M059J (cell line): ENCODE measurements around the gene PF4V1. TPM values are rescaled to one million over a fixed set of nuclear protein-coding genes. Genes with fewer than 3 reads are reported as not detected.

Experiments used
- total RNA-seq: library from RNA; depleted of rRNA; stranded (reverse); fragments of >200 nt; shearing (Covaris generic); gene quantifications from 2 replicates; pipeline ENCODE4 v1.2.3, GENCODE V29; 2014; rRNA removed

The PF4V1 gene
- total RNA-seq, 1 experiment from 2014 or later: not detected

Other genes with a start within 250 kb of the PF4V1 start
- gene RASSF6, start 232.9 kb upstream of the PF4V1 start, total RNA-seq: 0.02 TPM in 1 of 2 replicates, not detected in the other
- 33.1 and 33.9 TPM in 2 replicates for gene CXCL8, start 112.7 kb upstream of the PF4V1 start, total RNA-seq
- gene CXCL6, start 16.6 kb upstream of the PF4V1 start, total RNA-seq: 0.15 TPM in 2 replicates
- 5.7 and 5.8 TPM in 2 replicates for gene CXCL1, start 16.1 kb downstream of the PF4V1 start, total RNA-seq
- gene PF4, start 128.7 kb downstream of the PF4V1 start, total RNA-seq: not detected in 2 replicates
- not detected in 2 replicates for gene PPBP, start 134.9 kb downstream of the PF4V1 start, total RNA-seq
- gene CXCL5, start 145.4 kb downstream of the PF4V1 start, total RNA-seq: 0.62 and 0.74 TPM in 2 replicates
- 0.81 and 6.3 TPM in 2 replicates for gene CXCL3, start 185.4 kb downstream of the PF4V1 start, total RNA-seq
- not detected in 2 replicates for gene CXCL2, start 245.9 kb downstream of the PF4V1 start, total RNA-seq